Neural progenitor cell (in vitro differentiated cells): ENCODE results near the gene PSMG4.

Source experiments
- CTCF ChIP-seq: fragments of 200-600 bp; sonication (generic); IDR thresholded peaks from 2 replicates; pipeline ENCODE4 v1.5.1; 2017; ENCODE audit warnings: antibody characterized with exemption, mild to moderate bottlenecking
- EZH2phosphoT487 ChIP-seq: fragments of 200-600 bp; sonication (generic); IDR thresholded peaks from 2 replicates; pipeline ENCODE4 v1.6.1; 2017; ENCODE audit warnings: antibody characterized with exemption

- TF ChIP-seq CTCF (no peak), EZH2phosphoT487 (no peak)
These were observed 30.2 kb downstream of the PSMG4 start for GRCh38 chr6:3288711-3289663.
